ENCODE measurements around the gene NUCKS1. TPM values are rescaled to one million over a fixed set of nuclear protein-coding genes. Genes with fewer than 3 reads are reported as not detected.

NUCKS1 gene
- total and polyA plus RNA-seq, 2 of the 4 experiments (the other 2 are of a cell fraction), result 37.9 to 103 TPM

GRCh38 chr1:205675247-205675646 is 74.7 kb downstream of the NUCKS1 start:
- Histone ChIP-seq H2AK9ac (replicated peaks; ENCODE audit: low read depth, low read length, poor library complexity) (no peak overlapping the region), H3K23ac (ENCODE audit: low read depth, low read length) (no peak overlapping the region), H3K36me3 (ENCODE audit: control insufficient read depth, insufficient read depth, low read length) (no peaks in the 10 kb centered on the region), H3K79me1 (ENCODE audit: low read depth in 1 of 2, low read length in 2 of 2) (peaks cover 7 to 19% of the 10 kb centered on the region in 2 experiments; a peak in 3 of 4 replicates), H2BK5ac (ENCODE audit: low read depth, low read length, poor library complexity, severe bottlenecking) (no peak overlapping the region), H2BK15ac (ENCODE audit: low read depth, low read length) (no peak overlapping the region), H3K9ac (ENCODE audit: low read depth, low read length) (no peak overlapping the region), H3K4me2 (ENCODE audit: low read depth, low read length) (no peak overlapping the region), H4K20me1 (ENCODE audit: insufficient read depth, low read length) (no peaks in the 10 kb centered on the region), H2AK5ac (ENCODE audit: low read depth, low read length) (no peak overlapping the region), H3K14ac (replicated peaks; ENCODE audit: low read depth, low read length) (no peak overlapping the region), H2BK20ac (ENCODE audit: low read depth, low read length) (no peak overlapping the region), H3K4me3 (ENCODE audit: insufficient read depth, low read depth, low read length) (no peak overlapping the region), H3K18ac (ENCODE audit: low read depth, low read length) (no peak overlapping the region), H4K91ac (ENCODE audit: insufficient read depth, low read depth, low read length) (no peak overlapping the region), H2AFZ (replicated peaks; ENCODE audit: low read length, poor library complexity) (no peak overlapping the region), H3K4me1 (ENCODE audit: control insufficient read depth, insufficient read depth, low read length) (peaks cover 12% of the 10 kb centered on the region), H3K56ac (ENCODE audit: extremely low read depth, insufficient read depth, low read length) (no peak overlapping the region), H3K9me3 (ENCODE audit: control insufficient read depth, insufficient read depth, low read length) (no peaks in the 10 kb centered on the region), H3K27ac (ENCODE audit: insufficient read depth, low read length) (no peak overlapping the region), H4K5ac (ENCODE audit: low read depth, low read length) (no peak overlapping the region), H3K27me3 (ENCODE audit: control insufficient read depth, insufficient read depth, low read length) (no peaks in the 10 kb centered on the region), H4K8ac (ENCODE audit: low read depth in 2 of 2, low read length in 2 of 2) (no peak overlapping the region), H3K4ac (ENCODE audit: low read depth, low read length) (no peak overlapping the region), H3K9me1 (ENCODE audit: insufficient read depth, low read length) (peaks cover 3% of the 10 kb centered on the region; the same call in 1 of the 2 replicates), H2BK120ac (ENCODE audit: low read depth, low read length) (no peak overlapping the region)
- DNase-seq (no peak), ATAC-seq (ENCODE audit: low read depth) (no peak)
- BruUV-seq (replicated peaks), result no TSS peak
- dilution Hi-C loops (cut with HindIII; ENCODE audit: low sequenced_read_pairs, unreplicated experiment), result no loop called here
- WGBS, 2 experiments (ENCODE audit: extremely low coverage in 2 of 2, insufficient read length in 1 of 2), result 100% methylated on average over 4 of the region's 4 CpGs; no CpG with 5 or more reads in 1 of the 2 experiments
- TF ChIP-seq CEBPB (IDR thresholded peaks at IDR 0.05; ENCODE audit: low read depth, low read length), result no peak
- no peak for TF ChIP-seq ELK1 (IDR thresholded peaks at IDR 0.05; ENCODE audit: borderline replicate concordance, low read depth, low read length)
- TF ChIP-seq NFE2L2 (IDR thresholded peaks at IDR 0.05; ENCODE audit: low read depth, low read length), result no peak
- no peak for TF ChIP-seq SMC3 (IDR thresholded peaks at IDR 0.05; ENCODE audit: low read depth, low read length)
- no peak for TF ChIP-seq RFX5 (IDR thresholded peaks at IDR 0.05; ENCODE audit: low read depth, low read length)
- TF ChIP-seq FOS (IDR thresholded peaks at IDR 0.05; ENCODE audit: low read depth, low read length), result no peak
- TF ChIP-seq USF2 (IDR thresholded peaks at IDR 0.05; ENCODE audit: low read depth, low read length), result no peak
- TF ChIP-seq CHD1 (IDR thresholded peaks at IDR 0.05; ENCODE audit: low read depth, low read length), result no peak
- TF ChIP-seq BHLHE40 (IDR thresholded peaks at IDR 0.05; ENCODE audit: low read depth, low read length), result no peak
- no peak for TF ChIP-seq MAFK (IDR thresholded peaks at IDR 0.05; ENCODE audit: low read depth, low read length)
- TF ChIP-seq RAD21 (IDR thresholded peaks at IDR 0.05; ENCODE audit: low read length), result no peak
- no peak for TF ChIP-seq CTCF (conservative IDR thresholded peaks at IDR 0.05; ENCODE audit: low read depth, low read length)
- no peak for TF ChIP-seq RCOR1 (IDR thresholded peaks at IDR 0.05; ENCODE audit: insufficient replicate concordance, low read length)
- no peak for TF ChIP-seq MAZ (IDR thresholded peaks at IDR 0.05; ENCODE audit: borderline replicate concordance, low read depth, low read length)
- CTCF ChIA-PET, result no interaction called here
- in situ Hi-C loops (cut with MboI; ENCODE audit: low sequenced_read_pairs), result no loop called here
- POLR2A ChIA-PET (ENCODE audit: unreplicated experiment), result no interaction called here
- intact Hi-C loops (cut with micrococcal nuclease), result no loop called here

Data from IMR-90 (cell line).